Type B pancreatic cell (in vitro differentiated cells): Measurements from ENCODE around the gene NANP. TPM values are rescaled to one million over a fixed set of nuclear protein-coding genes. Genes with fewer than 3 reads are reported as not detected.
"Not testable (repeated sequence)": the region's sequence is repeated elsewhere in the genome, so short reads cannot be mapped to it uniquely, and the experiment has no call there.

Experiments
- DNase-seq: peaks from one replicate; pipeline ENCODE4 v3.0.0; 2021; ENCODE audit warnings: mixed read lengths; ENCODE audit not compliant: unreplicated experiment; ENCODE audit errors: extremely low spot score
- H3K27ac Mint-ChIP-seq: 2 replicates; pipeline ENCODE4 v1.8.0; 2021; ENCODE audit warnings: mild to moderate bottlenecking, mixed read lengths
- H3K27me3 Mint-ChIP-seq: 2 replicates; pipeline ENCODE4 v1.8.0; 2021; ENCODE audit warnings: mixed read lengths
- H3K36me3 Mint-ChIP-seq: 2 replicates; pipeline ENCODE4 v1.8.0; 2021; ENCODE audit warnings: mixed read lengths
- H3K4me1 Mint-ChIP-seq: one replicate; pipeline ENCODE4 v1.8.0; 2021; ENCODE audit warnings: mixed read lengths; ENCODE audit not compliant: unreplicated experiment
- H3K4me3 Mint-ChIP-seq: 2 replicates; pipeline ENCODE4 v1.8.0; 2021; ENCODE audit warnings: mild to moderate bottlenecking, mixed read lengths
- H3K9me3 Mint-ChIP-seq: 2 replicates; pipeline ENCODE4 v1.8.0; 2021; ENCODE audit warnings: mixed read lengths
- CTCF ChIP-seq: fragments of 200-600 bp; sonication (generic); conservative IDR thresholded peaks from 2 replicates; pipeline ENCODE4 v1.5.0; 2021; ENCODE audit warnings: antibody characterized with exemption, mild to moderate bottlenecking
- total RNA-seq: library from RNA; stranded (reverse); gene quantifications from 2 replicates; pipeline ENCODE4 v1.2.1, GENCODE V29; 2021; ENCODE audit warnings: low replicate concordance

Gene NANP
- total RNA-seq, 1 donor from 2014 or later, result 6.3 TPM

DNA sequence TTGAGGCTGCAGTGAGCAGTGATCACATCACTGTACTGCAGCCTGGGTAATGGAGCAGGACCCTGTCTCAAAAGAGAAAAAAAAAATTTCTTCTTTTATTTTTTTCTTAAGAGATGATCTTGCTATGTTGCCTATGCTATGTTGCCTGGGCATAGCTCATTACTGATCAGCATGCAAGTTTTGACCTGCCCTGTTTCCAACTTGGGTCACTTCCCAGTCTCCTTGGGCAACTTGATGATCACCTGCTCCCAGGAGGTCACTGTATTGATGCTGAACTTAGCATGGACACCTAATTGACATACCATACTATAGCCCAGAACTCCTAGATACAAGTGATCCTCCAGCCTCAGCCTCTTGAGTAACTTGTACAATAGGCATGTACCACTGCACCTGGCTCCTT, 30.7 kb upstream of the NANP start:
- H3K4me1 Mint-ChIP-seq, result no peaks in the 10 kb centered on the region
- H3K4me3 Mint-ChIP-seq, result no peak overlapping the region
- TF ChIP-seq CTCF, result no peak
- peaks cover 17% of the 10 kb centered on the region for H3K36me3 Mint-ChIP-seq
- DNase-seq, result no peak
- no peak overlapping the region for H3K27ac Mint-ChIP-seq
- H3K27me3 Mint-ChIP-seq, result no peaks in the 10 kb centered on the region
- H3K9me3 Mint-ChIP-seq, result no peaks in the 10 kb centered on the region

DNA sequence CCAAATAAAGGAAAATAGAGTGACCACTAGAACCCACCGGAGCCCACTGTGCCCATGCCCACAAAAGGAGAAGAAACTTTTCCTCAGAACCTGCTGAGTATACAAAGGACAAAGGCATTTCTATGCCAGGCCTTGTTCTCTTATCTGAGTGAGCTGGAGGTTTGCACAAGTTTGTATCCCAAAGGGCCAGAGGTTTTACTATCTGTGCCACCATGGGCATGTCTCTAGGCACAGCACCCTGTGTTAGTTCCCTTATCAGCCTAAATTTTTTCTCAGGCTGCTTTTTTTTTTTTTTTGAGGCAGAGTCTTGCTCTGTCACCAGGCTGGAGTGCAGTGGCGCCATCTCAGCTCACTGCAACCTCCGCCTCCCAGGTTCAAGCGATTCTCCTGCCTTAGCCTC, 29.1 kb upstream of the NANP start:
- not testable (repeated sequence) for H3K27ac Mint-ChIP-seq, DNase-seq, H3K27me3 Mint-ChIP-seq, H3K4me1 Mint-ChIP-seq, H3K9me3 Mint-ChIP-seq, H3K4me3 Mint-ChIP-seq
- peaks cover 20% of the 10 kb centered on the region for H3K36me3 Mint-ChIP-seq

- Mint-ChIP-seq H3K4me1 (no peaks in the 10 kb centered on the region), H3K27ac (no peak overlapping the region), H3K9me3 (no peaks in the 10 kb centered on the region), H3K36me3 (peaks cover 19% of the 10 kb centered on the region), H3K27me3 (no peaks in the 10 kb centered on the region), H3K4me3 (no peak overlapping the region)
- TF ChIP-seq CTCF, result no peak
- no peak for DNase-seq
These were observed 21.0 kb upstream of the NANP start for GRCh38 chr20:25644814-25645213.

DNA sequence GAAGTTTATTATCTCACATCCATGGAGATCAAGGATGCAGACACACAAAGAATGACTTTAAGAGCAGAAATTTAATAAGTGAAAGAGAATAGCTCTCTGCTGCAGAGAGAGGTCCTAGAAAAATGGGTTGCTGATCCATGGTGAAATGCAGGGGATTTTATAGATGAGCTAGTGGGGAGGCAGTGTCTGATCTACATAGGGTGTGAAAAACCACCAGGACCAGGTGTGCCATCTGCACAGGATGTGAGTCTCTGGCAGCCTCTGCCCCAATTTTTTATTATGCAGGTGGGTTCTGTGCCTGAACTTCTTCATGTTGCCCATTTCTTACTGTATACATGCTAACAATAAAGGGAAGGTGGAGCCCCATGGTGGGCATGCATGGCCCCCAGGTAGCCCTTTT, 19.9 kb upstream of the NANP start:
- Mint-ChIP-seq H3K27me3 (no peaks in the 10 kb centered on the region), H3K4me1 (no peaks in the 10 kb centered on the region), H3K27ac (no peak overlapping the region), H3K36me3 (peaks cover 15% of the 10 kb centered on the region), H3K9me3 (no peaks in the 10 kb centered on the region), H3K4me3 (no peak overlapping the region)
- TF ChIP-seq CTCF, result no peak
- no peak for DNase-seq

DNA sequence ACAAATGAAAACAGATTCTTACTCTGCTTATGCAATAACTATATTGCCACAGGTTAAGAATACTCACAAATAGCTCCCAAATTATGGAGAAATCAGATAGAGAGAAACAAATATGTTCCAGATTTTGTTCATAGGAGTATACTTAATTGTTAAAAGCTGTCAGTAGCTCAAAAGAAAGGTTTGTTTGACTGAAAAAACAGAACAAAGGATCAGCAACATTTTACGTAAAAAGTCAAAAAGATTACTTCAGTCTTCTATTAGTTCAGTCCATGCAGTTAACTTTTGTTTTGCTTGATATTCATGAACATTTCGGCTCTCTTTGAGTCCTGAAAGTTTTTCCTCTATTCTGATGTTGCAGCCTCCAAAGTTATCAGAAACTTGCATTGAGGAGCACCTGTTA, 13.4 kb upstream of the NANP start:
- Mint-ChIP-seq H3K27me3 (no peaks in the 10 kb centered on the region), H3K4me1 (no peaks in the 10 kb centered on the region)

More for the DNA sequence above, 13.4 kb upstream of the NANP start:
- Mint-ChIP-seq H3K36me3 (peaks cover 16% of the 10 kb centered on the region), H3K9me3 (no peaks in the 10 kb centered on the region), H3K4me3 (no peak overlapping the region), H3K27ac (no peak overlapping the region)
- TF ChIP-seq CTCF, result no peak
- DNase-seq, result no peak
